Coronary artery (tissue), 2 donors: ENCODE results near the gene MTM1.

ENCODE experiments used
- DNase-seq: peaks from one replicate; pipeline ENCODE4 v3.0.0-alpha.2; 2017; ENCODE audit warnings: low spot score
- H3K27ac ChIP-seq, 2 donors: fragments of 200-600 bp; sonication (generic); one replicate each; pipeline ENCODE4 v1.5.1; 2016 to 2019
- H3K4me3 ChIP-seq: fragments of 200-600 bp; sonication (generic); 2 replicates; pipeline ENCODE4 v1.5.1; 2016; ENCODE audit warnings: mild to moderate bottlenecking, moderate library complexity
- TF ChIP-seq, protein P1 (sequence below): fragments of 200-600 bp; sonication (generic); IDR thresholded peaks from one replicate; pipeline ENCODE4 v1.5.1; 2019; ENCODE audit warnings: antibody characterized with exemption

The MTM1 gene

DNA sequence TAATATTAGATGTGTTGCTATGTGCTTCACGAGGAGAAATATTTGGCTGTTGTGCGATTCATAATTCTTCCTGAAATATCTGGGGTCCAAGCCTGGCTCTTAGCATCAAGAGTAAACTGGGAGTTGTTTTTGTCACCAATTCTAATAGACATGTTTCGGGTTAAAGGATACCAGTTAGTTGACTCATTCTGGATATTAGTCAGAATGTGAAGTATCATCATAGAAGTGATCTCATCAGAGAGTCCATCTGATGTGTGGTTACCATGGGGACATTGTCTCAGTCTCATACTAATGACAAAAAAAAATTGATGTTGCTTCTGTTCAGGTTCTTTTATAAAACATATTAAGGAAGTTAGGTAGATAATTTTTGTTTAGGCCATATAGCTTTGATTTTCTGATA is 67.5 kb downstream of the MTM1 start:
- TF ChIP-seq, protein P1, sequence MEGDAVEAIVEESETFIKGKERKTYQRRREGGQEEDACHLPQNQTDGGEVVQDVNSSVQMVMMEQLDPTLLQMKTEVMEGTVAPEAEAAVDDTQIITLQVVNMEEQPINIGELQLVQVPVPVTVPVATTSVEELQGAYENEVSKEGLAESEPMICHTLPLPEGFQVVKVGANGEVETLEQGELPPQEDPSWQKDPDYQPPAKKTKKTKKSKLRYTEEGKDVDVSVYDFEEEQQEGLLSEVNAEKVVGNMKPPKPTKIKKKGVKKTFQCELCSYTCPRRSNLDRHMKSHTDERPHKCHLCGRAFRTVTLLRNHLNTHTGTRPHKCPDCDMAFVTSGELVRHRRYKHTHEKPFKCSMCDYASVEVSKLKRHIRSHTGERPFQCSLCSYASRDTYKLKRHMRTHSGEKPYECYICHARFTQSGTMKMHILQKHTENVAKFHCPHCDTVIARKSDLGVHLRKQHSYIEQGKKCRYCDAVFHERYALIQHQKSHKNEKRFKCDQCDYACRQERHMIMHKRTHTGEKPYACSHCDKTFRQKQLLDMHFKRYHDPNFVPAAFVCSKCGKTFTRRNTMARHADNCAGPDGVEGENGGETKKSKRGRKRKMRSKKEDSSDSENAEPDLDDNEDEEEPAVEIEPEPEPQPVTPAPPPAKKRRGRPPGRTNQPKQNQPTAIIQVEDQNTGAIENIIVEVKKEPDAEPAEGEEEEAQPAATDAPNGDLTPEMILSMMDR, result no peak
- Histone ChIP-seq H3K4me3 (no peak overlapping the region), H3K27ac (no peak overlapping the region)
- DNase-seq, result no peak

DNA sequence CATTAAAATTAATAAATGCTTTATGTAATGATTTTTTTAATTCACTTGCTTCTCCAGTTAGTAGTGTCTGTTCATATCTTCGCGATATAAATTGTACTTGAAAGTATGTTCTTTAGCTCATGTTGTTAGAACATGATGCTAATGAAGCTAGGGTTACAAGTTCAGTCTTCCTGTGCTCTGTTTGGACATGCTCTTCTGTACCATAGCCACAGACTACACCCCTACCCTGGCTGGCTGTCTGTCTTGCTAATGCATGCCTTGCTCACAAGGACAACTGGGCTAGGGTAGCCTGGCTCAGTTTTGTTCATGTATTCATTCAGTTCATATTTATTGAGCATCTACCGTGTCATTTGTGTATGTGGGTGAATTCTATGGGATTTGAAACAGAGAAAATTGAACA is 74.0 kb downstream of the MTM1 start:
- TF ChIP-seq, protein P1, result no peak
- Histone ChIP-seq H3K4me3 (no peak overlapping the region), H3K27ac (no peak overlapping the region)
- DNase-seq, result no peak

- DNase-seq, result no peak
- TF ChIP-seq, protein P1, result no peak
These were observed 74.8 kb downstream of the MTM1 start for GRCh38 chrX:150643271-150643670.

GRCh38 chrX:150643958-150644357 is 75.5 kb downstream of the MTM1 start:
- Histone ChIP-seq H3K27ac (no peak overlapping the region), H3K4me3 (no peak overlapping the region)
- DNase-seq, result no peak
- TF ChIP-seq, protein P1, result no peak

More at GRCh38 chrX:150643271-150643670, 74.8 kb downstream of the MTM1 start:
- Histone ChIP-seq H3K27ac (no peak overlapping the region), H3K4me3 (no peak overlapping the region)

GRCh38 chrX:150644422-150644821 is 76.0 kb downstream of the MTM1 start:
- no peak for DNase-seq
- TF ChIP-seq, protein P1, result no peak
- no peak overlapping the region for H3K4me3 ChIP-seq
- no peak overlapping the region for H3K27ac ChIP-seq

DNA sequence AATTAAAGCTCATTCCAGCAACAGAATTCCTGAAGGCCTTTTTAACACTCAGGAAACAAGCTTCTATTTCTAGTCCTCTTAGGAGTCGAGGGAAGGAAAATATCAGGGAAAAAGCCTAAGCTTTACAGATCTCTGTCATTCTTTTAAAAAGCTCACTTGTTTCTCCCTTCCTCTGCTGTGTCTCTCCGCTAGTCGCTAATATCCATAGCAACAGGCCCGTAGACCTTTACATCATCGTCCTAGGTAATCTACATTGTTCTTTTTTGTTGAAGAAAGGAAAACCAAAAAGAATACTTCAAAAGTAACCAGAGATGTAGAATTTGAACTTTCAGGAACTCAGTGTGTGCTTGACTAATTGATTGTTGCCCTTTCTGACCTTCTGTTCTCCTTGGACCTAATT is 78.9 kb downstream of the MTM1 start:
- TF ChIP-seq, protein P1, result no peak
- DNase-seq, result no peak
- H3K27ac ChIP-seq, result no peak overlapping the region
- no peak overlapping the region for H3K4me3 ChIP-seq

- TF ChIP-seq, protein P1, result no peak
- DNase-seq, result no peak
- Histone ChIP-seq H3K4me3 (no peak overlapping the region), H3K27ac (no peak overlapping the region)
These were observed 80.0 kb downstream of the MTM1 start for GRCh38 chrX:150648296-150648940.
